BLaER1 treated with 17β-estradiol and CSF1 and Interleukin-3, amounts not matched to agents 10 nM and 100 nM (cell line): Measurements from ENCODE around the gene PTPRK.
A peak's percentile ranks its signal among the peaks of the same experiment; 100 is the strongest.

Experiments used
- H3K27ac ChIP-seq, 11 experiments: shearing (Covaris generic); formaldehyde crosslinking; 2 replicates each; pipeline ENCODE4 v1.8.1; 2022
- H3K27me3 ChIP-seq, 11 experiments: shearing (Covaris generic); formaldehyde crosslinking; 2 replicates each; pipeline ENCODE4 v1.8.1; 2022
- H3K36me3 ChIP-seq, 11 experiments: shearing (Covaris generic); formaldehyde crosslinking; 2 replicates each; pipeline ENCODE4 v1.8.1; 2022
- H3K4me1 ChIP-seq, 10 experiments: shearing (Covaris generic); formaldehyde crosslinking; 2 replicates each; pipeline ENCODE4 v1.8.1; 2022
- H3K4me2 ChIP-seq, 11 experiments: shearing (Covaris generic); formaldehyde crosslinking; 2 replicates each; pipeline ENCODE4 v1.8.1; 2022
- H3K4me3 ChIP-seq, 10 experiments: shearing (Covaris generic); formaldehyde crosslinking; 2 replicates each; pipeline ENCODE4 v1.8.1; 2022
- H3K9ac ChIP-seq, 11 experiments: shearing (Covaris generic); formaldehyde crosslinking; 2 replicates each; pipeline ENCODE4 v1.8.1; 2022
- H3K9me3 ChIP-seq, 11 experiments: shearing (Covaris generic); formaldehyde crosslinking; replicated peaks in 1 of 11; 2 replicates each; pipeline ENCODE4 v1.8.1; 2022
- H4K20me1 ChIP-seq, 11 experiments: shearing (Covaris generic); formaldehyde crosslinking; 2 replicates each; pipeline ENCODE4 v1.8.1; 2022
- Cebpa-rat ChIP-seq, 11 experiments: shearing (Covaris generic); IDR thresholded peaks; 2 replicates each; pipeline ENCODE4 v1.8.1; 2022

Gene PTPRK

DNA sequence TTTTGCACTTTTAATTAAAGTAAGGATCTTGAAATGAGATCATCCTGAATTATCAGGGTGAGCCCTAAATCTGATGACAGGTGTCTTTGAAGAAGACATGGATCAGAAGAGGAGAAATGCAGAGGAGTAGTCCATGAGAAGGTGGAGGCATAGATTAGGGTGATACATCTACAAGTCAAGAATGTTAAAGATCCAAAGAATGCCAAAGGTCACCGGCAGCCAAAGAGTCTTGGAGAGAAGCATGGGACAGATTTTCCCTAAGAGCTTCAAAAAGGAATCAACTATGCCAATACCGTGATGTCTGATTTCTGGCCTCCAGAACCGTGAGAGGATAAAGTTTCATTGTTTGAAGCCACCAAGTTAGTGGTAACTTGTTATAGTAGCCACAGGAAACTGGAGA is 560.5 kb downstream of the PTPRK start:
- H3K4me2 ChIP-seq = no peak overlapping the region
- H3K4me3 ChIP-seq = no peak overlapping the region
- no peaks in the 10 kb centered on the region for H3K36me3 ChIP-seq
- H3K9ac ChIP-seq = no peak overlapping the region
- H3K27ac ChIP-seq = no peak overlapping the region
- no peaks in the 10 kb centered on the region for H3K27me3 ChIP-seq
- H3K9me3 ChIP-seq = no peaks in the 10 kb centered on the region
- no peaks in the 10 kb centered on the region for H3K4me1 ChIP-seq
- no peaks in the 10 kb centered on the region for H4K20me1 ChIP-seq
- no peak for TF ChIP-seq Cebpa-rat (IDR thresholded peaks at IDR 0.05)

DNA sequence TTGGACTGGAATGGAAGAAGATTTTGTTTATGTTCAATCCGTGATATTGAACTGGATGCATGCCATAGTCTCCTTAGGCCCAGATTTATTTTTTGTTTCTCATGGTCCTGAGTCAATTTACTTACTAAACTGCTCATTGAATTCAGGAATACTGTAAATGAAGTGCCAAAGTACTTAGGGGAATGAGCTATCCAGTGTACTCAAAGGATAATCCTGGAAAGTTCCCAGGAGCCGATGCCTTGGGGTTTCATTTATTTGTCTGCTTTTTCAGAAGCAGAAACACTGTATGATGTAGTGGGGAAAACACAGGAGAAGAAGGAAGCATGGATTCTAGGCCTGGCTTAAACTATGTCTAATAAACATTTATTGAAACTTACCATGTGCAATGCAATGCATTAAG is 563.4 kb downstream of the PTPRK start:
- no peak for TF ChIP-seq Cebpa-rat (IDR thresholded peaks at IDR 0.05)
- H3K4me2 ChIP-seq = no peak overlapping the region
- no peaks in the 10 kb centered on the region for H4K20me1 ChIP-seq
- no peaks in the 10 kb centered on the region for H3K36me3 ChIP-seq
- H3K9me3 ChIP-seq = no peaks in the 10 kb centered on the region
- H3K4me1 ChIP-seq = peaks cover 0 to 9% (median 0%) of the 10 kb centered on the region in 10 experiments; a peak in 6 of 20 replicates
- no peak overlapping the region for H3K9ac ChIP-seq
- no peak overlapping the region for H3K4me3 ChIP-seq
- no peak overlapping the region for H3K27ac ChIP-seq
- no peaks in the 10 kb centered on the region for H3K27me3 ChIP-seq

DNA sequence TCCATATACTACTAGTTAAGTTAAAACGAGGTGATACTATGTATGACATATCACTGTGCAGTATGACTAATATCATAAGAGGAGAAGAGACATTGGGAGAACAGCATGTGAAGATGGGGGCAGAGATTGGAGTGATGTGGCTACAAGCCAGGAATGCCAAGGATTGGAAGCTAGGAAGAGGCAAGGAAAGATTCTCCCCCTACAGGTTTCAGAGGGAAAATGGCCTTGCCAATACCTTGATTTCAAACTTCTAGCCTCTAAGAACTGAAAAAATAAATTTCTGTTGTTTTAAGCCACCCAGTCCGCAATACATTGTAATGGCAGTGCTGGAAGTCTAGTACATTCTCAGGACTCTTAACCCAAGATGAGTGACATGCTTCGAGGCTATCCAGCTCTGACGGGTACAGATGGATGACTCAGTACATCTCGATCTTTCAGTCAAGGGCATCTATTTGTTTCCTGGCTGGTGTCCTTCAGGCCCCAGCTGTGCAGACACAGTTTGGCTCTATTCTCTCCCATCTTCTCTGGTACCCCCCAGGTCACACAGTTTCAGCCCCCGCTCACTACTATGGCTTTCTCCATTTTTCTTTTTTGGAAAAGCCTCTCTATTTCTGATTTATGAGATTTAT is 564.0 kb downstream of the PTPRK start:
- Histone ChIP-seq H3K9me3 (no peaks in the 10 kb centered on the region), H3K4me1 (peaks cover 0 to 15% (median 3%) of the 10 kb centered on the region in 10 experiments; a peak in 11 of 20 replicates), H3K36me3 (no peaks in the 10 kb centered on the region), H3K27me3 (no peaks in the 10 kb centered on the region), H3K9ac (no peak overlapping the region), H4K20me1 (no peaks in the 10 kb centered on the region), H3K27ac (no peak overlapping the region), H3K4me3 (no peak overlapping the region), H3K4me2 (no peak overlapping the region)
- TF ChIP-seq Cebpa-rat (IDR thresholded peaks at IDR 0.05) = no peak

DNA sequence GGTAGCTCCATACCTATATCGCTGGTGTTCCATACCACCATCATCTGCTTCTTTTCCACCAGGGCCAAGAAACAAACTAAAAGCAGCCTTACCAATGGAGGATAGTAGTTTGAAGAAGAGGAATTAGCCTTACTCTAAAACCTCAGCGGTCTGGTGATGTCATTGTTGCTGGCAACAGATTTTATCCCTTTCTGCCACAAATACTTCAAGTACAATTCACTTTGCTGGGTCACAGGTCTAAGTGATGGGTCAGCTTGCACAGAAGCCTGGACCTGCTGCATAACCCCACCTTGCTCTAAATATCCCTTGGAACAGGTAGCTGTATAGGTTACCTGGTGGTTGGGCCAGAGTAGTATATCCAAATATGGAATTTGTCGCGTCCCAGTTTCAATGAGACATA is 566.3 kb downstream of the PTPRK start:
- Histone ChIP-seq H3K27ac (no peak overlapping the region), H3K9ac (no peak overlapping the region), H4K20me1 (no peaks in the 10 kb centered on the region), H3K4me1 (peaks cover 8 to 32% (median 14%) of the 10 kb centered on the region in 10 experiments), H3K36me3 (no peaks in the 10 kb centered on the region), H3K4me3 (no peak overlapping the region), H3K4me2 (no peak overlapping the region), H3K27me3 (no peaks in the 10 kb centered on the region), H3K9me3 (no peaks in the 10 kb centered on the region)
- TF ChIP-seq Cebpa-rat (IDR thresholded peaks at IDR 0.05) = no peak

DNA sequence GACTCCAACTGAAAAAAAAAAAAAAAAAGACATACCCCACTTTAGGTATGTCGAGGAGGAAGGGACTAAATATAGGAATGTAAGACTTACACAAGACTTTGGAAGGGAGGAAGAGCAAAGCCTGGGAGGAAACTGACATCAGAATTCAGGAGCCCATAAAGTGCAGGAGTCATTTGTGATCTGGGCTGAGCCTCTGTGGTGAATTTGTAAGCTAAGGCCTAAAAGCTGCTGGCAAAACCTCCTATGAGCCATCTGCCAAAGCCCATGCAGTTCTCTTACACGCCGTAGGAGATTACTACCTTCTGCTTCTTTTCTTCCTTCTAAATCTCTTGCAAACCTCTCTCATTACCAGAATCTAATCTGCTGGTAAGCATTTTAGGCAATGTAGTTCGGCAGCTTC is 567.6 kb downstream of the PTPRK start:
- no peak overlapping the region; a peak in 1 of 20 replicates for H3K4me3 ChIP-seq
- H3K9me3 ChIP-seq = no peaks in the 10 kb centered on the region
- H3K9ac ChIP-seq = no peak overlapping the region
- no peak overlapping the region for H3K27ac ChIP-seq
- no peaks in the 10 kb centered on the region for H4K20me1 ChIP-seq
- H3K4me1 ChIP-seq = peaks cover 8 to 32% (median 14%) of the 10 kb centered on the region in 10 experiments
- TF ChIP-seq Cebpa-rat (IDR thresholded peaks at IDR 0.05) = no peak
- H3K4me2 ChIP-seq = peak overlapping the region in 1 of 11 experiments; percentile 9; a peak in 1 of 22 replicates
- no peaks in the 10 kb centered on the region for H3K36me3 ChIP-seq
- H3K27me3 ChIP-seq = no peaks in the 10 kb centered on the region

DNA sequence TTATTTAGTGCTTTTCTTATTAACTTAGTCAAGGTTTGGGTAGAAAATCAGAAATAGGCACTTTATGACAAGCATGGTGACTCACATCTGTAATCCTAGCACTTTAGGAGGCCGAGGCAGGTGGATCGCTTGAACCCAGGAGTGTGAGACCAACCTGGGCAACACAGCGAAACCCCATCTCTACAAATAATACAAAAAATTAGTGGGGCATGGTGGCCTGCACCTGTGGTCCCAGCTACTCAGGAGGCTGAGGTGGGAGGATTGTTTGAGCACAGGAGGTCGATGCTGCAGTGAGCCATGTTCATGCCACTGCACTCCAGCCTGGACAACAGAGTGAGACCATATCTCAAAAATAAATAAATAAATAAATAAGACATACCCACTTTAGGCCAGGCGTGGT is 568.2 kb downstream of the PTPRK start:
- Histone ChIP-seq H3K9me3 (no peaks in the 10 kb centered on the region), H3K9ac (no peak overlapping the region)
- TF ChIP-seq Cebpa-rat (IDR thresholded peaks at IDR 0.05) = no peak

DNA sequence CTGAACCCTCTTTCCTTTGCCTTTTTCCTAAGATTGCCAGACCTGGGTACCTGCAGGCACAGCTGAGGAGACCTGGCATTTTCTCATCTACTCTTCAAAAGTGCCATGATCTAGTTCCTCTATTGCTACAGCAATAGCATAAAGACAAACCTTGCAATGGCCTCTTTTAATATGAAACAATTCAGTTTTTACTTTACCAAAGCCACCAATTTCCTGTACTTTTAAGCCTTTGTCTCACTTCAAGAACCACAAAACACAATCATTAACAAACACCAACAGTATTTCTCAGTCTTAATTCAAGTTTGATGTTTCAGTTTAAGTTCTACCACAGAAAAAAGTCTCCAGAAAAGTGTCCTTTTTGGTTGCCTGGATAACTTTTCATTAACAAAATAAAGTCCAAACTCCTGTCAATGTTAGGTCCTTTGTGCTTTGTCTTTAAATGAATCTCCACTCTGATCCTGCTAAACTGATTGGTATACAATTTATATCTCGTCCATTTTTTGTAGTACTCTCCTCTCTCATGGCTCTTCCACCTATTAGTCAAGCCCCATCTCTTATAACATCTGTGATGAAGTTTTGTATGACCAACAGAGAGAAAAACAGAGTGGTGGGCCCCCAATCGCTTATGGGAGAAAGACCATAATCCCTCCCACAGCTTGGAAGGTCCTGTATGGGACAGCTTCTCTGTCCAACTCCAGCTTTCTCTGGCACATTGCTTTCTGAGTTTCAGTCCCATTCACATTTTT is 569.1 kb downstream of the PTPRK start:
- Histone ChIP-seq H3K4me1 (peaks cover 8 to 32% (median 14%) of the 10 kb centered on the region in 10 experiments), H3K9ac (no peak overlapping the region), H3K4me2 (peak overlapping the region in 10 of 11 experiments; percentile 4 to 53 (median 25); a peak in 12 of 22 replicates), H3K9me3 (peaks cover 0 to 6% (median 0%) of the 10 kb centered on the region in 11 experiments; a peak in 1 of 22 replicates), H3K36me3 (no peaks in the 10 kb centered on the region), H3K27ac (0 out of 22 replicates have a peak overlapping the region, but pooled peaks of 1 of the 11 experiments have one; percentile 0), H3K27me3 (no peaks in the 10 kb centered on the region), H3K4me3 (no peak overlapping the region), H4K20me1 (no peaks in the 10 kb centered on the region)
- no peak for TF ChIP-seq Cebpa-rat (IDR thresholded peaks at IDR 0.05)

More for the DNA sequence above, 568.2 kb downstream of the PTPRK start:
- Histone ChIP-seq H3K36me3 (no peaks in the 10 kb centered on the region), H3K27ac (no peak overlapping the region), H3K4me1 (peaks cover 8 to 32% (median 14%) of the 10 kb centered on the region in 10 experiments), H3K27me3 (no peaks in the 10 kb centered on the region), H3K4me3 (no peak overlapping the region), H3K4me2 (peak overlapping the region in 2 of 11 experiments; percentile 4 to 9; a peak in 2 of 22 replicates), H4K20me1 (no peaks in the 10 kb centered on the region)

DNA sequence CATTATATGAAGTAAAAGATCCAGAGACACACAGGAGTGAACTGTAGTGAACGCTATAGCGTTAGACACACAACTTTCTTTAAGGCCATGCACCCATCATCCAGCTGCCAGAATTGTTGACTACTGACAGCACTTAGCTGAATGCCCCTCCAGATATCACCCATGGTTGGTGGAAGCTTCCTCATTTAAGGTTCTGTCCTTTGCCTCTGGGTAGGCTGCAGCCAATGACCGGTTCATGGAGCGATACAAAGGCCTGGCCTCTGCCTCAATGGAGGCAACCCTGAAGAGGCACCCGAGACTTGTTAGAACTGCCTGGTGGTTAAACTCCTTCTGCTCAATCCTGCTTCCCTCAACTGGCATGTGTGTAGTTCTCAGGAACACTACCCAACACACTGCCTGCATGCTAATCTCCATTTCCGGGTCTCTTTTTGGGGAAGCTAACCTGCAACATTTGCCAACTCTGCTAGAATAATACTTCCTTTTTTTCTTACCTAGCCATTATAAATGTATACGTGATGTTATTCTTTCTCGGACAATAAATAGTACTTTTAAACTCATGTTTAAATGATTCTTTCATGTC is 569.7 kb downstream of the PTPRK start:
- Histone ChIP-seq H3K4me3 (no peak overlapping the region), H3K36me3 (no peaks in the 10 kb centered on the region), H3K27me3 (no peaks in the 10 kb centered on the region), H3K9ac (no peak overlapping the region), H3K4me2 (peak overlapping the region; percentile 5 to 53 (median 38); a peak in 18 of 22 replicates), H3K9me3 (peaks cover 0 to 6% (median 0%) of the 10 kb centered on the region in 11 experiments; a peak in 1 of 22 replicates), H3K4me1 (peaks cover 8 to 32% (median 14%) of the 10 kb centered on the region in 10 experiments), H4K20me1 (no peaks in the 10 kb centered on the region), H3K27ac (no peak overlapping the region)
- no peak for TF ChIP-seq Cebpa-rat (IDR thresholded peaks at IDR 0.05)

DNA sequence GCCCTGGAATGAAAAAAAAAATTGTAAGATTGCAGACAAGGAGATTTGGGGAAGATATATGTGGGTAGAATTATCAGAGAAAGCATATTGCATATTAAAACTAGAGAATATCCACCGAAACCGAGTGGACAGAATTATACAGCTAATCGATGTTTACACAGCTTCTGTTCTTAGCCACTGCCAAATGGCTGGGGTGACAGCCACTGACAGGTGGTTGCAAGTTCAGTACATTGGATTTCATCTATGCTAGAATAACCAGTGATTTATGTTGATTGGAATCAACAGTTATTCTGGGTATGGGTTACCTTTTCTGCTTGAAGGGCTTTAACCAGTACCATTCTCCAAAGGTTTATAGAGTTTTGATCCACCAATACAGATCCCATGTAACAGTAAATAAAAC is 571.1 kb downstream of the PTPRK start:
- Histone ChIP-seq H3K4me1 (peaks cover 8 to 32% (median 14%) of the 10 kb centered on the region in 10 experiments), H3K27me3 (no peaks in the 10 kb centered on the region), H4K20me1 (no peaks in the 10 kb centered on the region), H3K9me3 (peaks cover 0 to 6% (median 0%) of the 10 kb centered on the region in 11 experiments; a peak in 1 of 22 replicates), H3K9ac (no peak overlapping the region), H3K36me3 (no peaks in the 10 kb centered on the region), H3K4me2 (no peak overlapping the region), H3K4me3 (no peak overlapping the region), H3K27ac (no peak overlapping the region)
- TF ChIP-seq Cebpa-rat (IDR thresholded peaks at IDR 0.05) = no peak
